ENCODE data around the gene AOC2.

The AOC2 gene

GRCh38 chr17:42814633-42815399 is 29.6 kb upstream of the AOC2 start:
- peaks cover 47 to 52% of the 10 kb centered on the region in 2 donors for H3K36me3 Mint-ChIP-seq
- H3K27me3 Mint-ChIP-seq, result no peaks in the 10 kb centered on the region
- H3K9me3 Mint-ChIP-seq, result no peaks in the 10 kb centered on the region
- H3K4me3 Mint-ChIP-seq, result no peak overlapping the region
- ATAC-seq (replicated peaks) (no peak), DNase-seq (no peak)
- no peak overlapping the region for H3K27ac Mint-ChIP-seq
- H3K4me1 Mint-ChIP-seq, result peaks cover 3 to 11% of the 10 kb centered on the region in 2 donors

- H3K4me1 Mint-ChIP-seq, result peaks cover 11 to 15% of the 10 kb centered on the region in 2 donors
- no peaks in the 10 kb centered on the region for H3K27me3 Mint-ChIP-seq
- peaks cover 40 to 55% of the 10 kb centered on the region in 2 donors for H3K36me3 Mint-ChIP-seq
- H3K9me3 Mint-ChIP-seq, result no peaks in the 10 kb centered on the region
- no peak overlapping the region for H3K4me3 Mint-ChIP-seq
- H3K27ac Mint-ChIP-seq, result no peak overlapping the region
- no peak for DNase-seq
- no peak for ATAC-seq (replicated peaks)
These were observed 26.5 kb upstream of the AOC2 start for GRCh38 chr17:42817866-42818265.

GRCh38 chr17:42818379-42818778 is 26.0 kb upstream of the AOC2 start:
- Mint-ChIP-seq H3K4me1 (peaks cover 11 to 18% of the 10 kb centered on the region in 2 donors), H3K27me3 (no peaks in the 10 kb centered on the region), H3K27ac (no peak overlapping the region), H3K4me3 (no peak overlapping the region), H3K9me3 (no peaks in the 10 kb centered on the region), H3K36me3 (peaks cover 40 to 55% of the 10 kb centered on the region in 2 donors)
- no peak for DNase-seq
- no peak for ATAC-seq (replicated peaks)

- no peaks in the 10 kb centered on the region for H3K27me3 Mint-ChIP-seq
- peaks cover 13 to 25% of the 10 kb centered on the region in 2 donors for H3K4me1 Mint-ChIP-seq
- H3K4me3 Mint-ChIP-seq, result no peak overlapping the region
- ATAC-seq (replicated peaks), result peak; percentile 48 to 60
- peak; percentile 40 for DNase-seq
- H3K36me3 Mint-ChIP-seq, result peaks cover 34 to 48% of the 10 kb centered on the region in 2 donors
- no peak overlapping the region for H3K27ac Mint-ChIP-seq
- H3K9me3 Mint-ChIP-seq, result no peaks in the 10 kb centered on the region
These were observed 24.3 kb upstream of the AOC2 start for GRCh38 chr17:42819939-42820535.

- ATAC-seq (replicated peaks) (no peak), DNase-seq (no peak)
- Mint-ChIP-seq H3K4me1 (peaks cover 13 to 25% of the 10 kb centered on the region in 2 donors), H3K4me3 (no peak overlapping the region), H3K9me3 (no peaks in the 10 kb centered on the region), H3K27me3 (no peaks in the 10 kb centered on the region), H3K36me3 (peaks cover 25 to 38% of the 10 kb centered on the region in 2 donors), H3K27ac (no peak overlapping the region)
These were observed 23.2 kb upstream of the AOC2 start for GRCh38 chr17:42821176-42821575.

GRCh38 chr17:42827472-42827871 is 16.9 kb upstream of the AOC2 start:
- no peak for ATAC-seq (replicated peaks)
- no peaks in the 10 kb centered on the region for H3K27me3 Mint-ChIP-seq
- H3K9me3 Mint-ChIP-seq, result no peaks in the 10 kb centered on the region
- H3K4me3 Mint-ChIP-seq, result no peak overlapping the region
- no peak overlapping the region for H3K27ac Mint-ChIP-seq
- H3K36me3 Mint-ChIP-seq, result peaks cover 2 to 6% of the 10 kb centered on the region in 2 donors
- no peak for DNase-seq
- H3K4me1 Mint-ChIP-seq, result peaks cover 7 to 23% of the 10 kb centered on the region in 2 donors

GRCh38 chr17:42830971-42831370 is 13.4 kb upstream of the AOC2 start:
- ATAC-seq (replicated peaks) (no peak), DNase-seq (no peak)
- Mint-ChIP-seq H3K27ac (no peak overlapping the region), H3K27me3 (no peaks in the 10 kb centered on the region), H3K4me3 (no peak overlapping the region), H3K36me3 (peaks cover 3 to 10% of the 10 kb centered on the region in 2 donors), H3K9me3 (no peaks in the 10 kb centered on the region), H3K4me1 (peaks cover 13 to 30% of the 10 kb centered on the region in 2 donors)

GRCh38 chr17:42832213-42832933 is 12.0 kb upstream of the AOC2 start:
- Mint-ChIP-seq H3K36me3 (peaks cover 6 to 18% of the 10 kb centered on the region in 2 donors), H3K4me1 (peaks cover 13 to 30% of the 10 kb centered on the region in 2 donors), H3K9me3 (no peaks in the 10 kb centered on the region)

GRCh38 chr17:42832934-42833766 is 11.2 kb upstream of the AOC2 start, which contains the start of gene PSME3:
Gene PSME3 (plus strand): TSS chr17:42833397. CDS start chr17:42833632, 235 bp downstream.
- peak; percentile 92 to 94 for ATAC-seq (replicated peaks)
- H3K9me3 Mint-ChIP-seq, result no peaks in the 10 kb centered on the region
- no peaks in the 10 kb centered on the region for H3K27me3 Mint-ChIP-seq

More at GRCh38 chr17:42832213-42832933, 12.0 kb upstream of the AOC2 start:
- Mint-ChIP-seq H3K27me3 (no peaks in the 10 kb centered on the region), H3K4me3 (peak overlapping the region; percentile 94 to 97), H3K27ac (peak overlapping the region; percentile 99)
- ATAC-seq (replicated peaks) (peak; percentile 15 to 18), DNase-seq (no peak)

GRCh38 chr17:42833767-42834422 is 10.5 kb upstream of the AOC2 start:
- ATAC-seq (replicated peaks), result no peak
- Mint-ChIP-seq H3K4me1 (peaks cover 17 to 32% of the 10 kb centered on the region in 2 donors), H3K4me3 (peak overlapping the region; percentile 94 to 97), H3K27me3 (no peaks in the 10 kb centered on the region), H3K27ac (peak overlapping the region; percentile 99), H3K36me3 (peaks cover 20 to 28% of the 10 kb centered on the region in 2 donors), H3K9me3 (no peaks in the 10 kb centered on the region)
- DNase-seq, result no peak

More at GRCh38 chr17:42832934-42833766, 11.2 kb upstream of the AOC2 start, which contains the start of gene PSME3:
- H3K27ac Mint-ChIP-seq, result peak within 1 kb of the TSS; percentile 99
- H3K36me3 Mint-ChIP-seq, result peaks cover 13 to 24% of the 10 kb centered on the region in 2 donors
- DNase-seq, result peak; percentile 86
- H3K4me3 Mint-ChIP-seq, result peak within 1 kb of the TSS; percentile 94 to 97
- peaks cover 17 to 30% of the 10 kb centered on the region in 2 donors for H3K4me1 Mint-ChIP-seq

- Mint-ChIP-seq H3K9me3 (no peaks in the 10 kb centered on the region), H3K27ac (no peak overlapping the region), H3K36me3 (peaks cover 28 to 36% of the 10 kb centered on the region in 2 donors), H3K4me3 (no peak overlapping the region), H3K4me1 (peaks cover 17 to 35% of the 10 kb centered on the region in 2 donors), H3K27me3 (no peaks in the 10 kb centered on the region)
- DNase-seq, result no peak
- no peak for ATAC-seq (replicated peaks)
These were observed 8.6 kb upstream of the AOC2 start for GRCh38 chr17:42835732-42836131.

- Mint-ChIP-seq H3K27me3 (no peaks in the 10 kb centered on the region), H3K4me3 (no peak overlapping the region), H3K4me1 (peaks cover 20 to 43% of the 10 kb centered on the region in 2 donors), H3K27ac (no peak overlapping the region), H3K36me3 (peaks cover 53 to 56% of the 10 kb centered on the region in 2 donors), H3K9me3 (no peaks in the 10 kb centered on the region)
- ATAC-seq (replicated peaks), result no peak
- no peak for DNase-seq
These were observed 2.2 kb upstream of the AOC2 start for GRCh38 chr17:42841975-42842685.

Measured in stimulated activated naive B cell treated with anti-CD40 and anti-IgM and Interleukin-4, amounts not matched to agents 10 μg/mL and 1 μg/mL and 100 μg/mL, for 72 hours (primary cell).